ENCODE results near the gene SLC35B1.

DNA sequence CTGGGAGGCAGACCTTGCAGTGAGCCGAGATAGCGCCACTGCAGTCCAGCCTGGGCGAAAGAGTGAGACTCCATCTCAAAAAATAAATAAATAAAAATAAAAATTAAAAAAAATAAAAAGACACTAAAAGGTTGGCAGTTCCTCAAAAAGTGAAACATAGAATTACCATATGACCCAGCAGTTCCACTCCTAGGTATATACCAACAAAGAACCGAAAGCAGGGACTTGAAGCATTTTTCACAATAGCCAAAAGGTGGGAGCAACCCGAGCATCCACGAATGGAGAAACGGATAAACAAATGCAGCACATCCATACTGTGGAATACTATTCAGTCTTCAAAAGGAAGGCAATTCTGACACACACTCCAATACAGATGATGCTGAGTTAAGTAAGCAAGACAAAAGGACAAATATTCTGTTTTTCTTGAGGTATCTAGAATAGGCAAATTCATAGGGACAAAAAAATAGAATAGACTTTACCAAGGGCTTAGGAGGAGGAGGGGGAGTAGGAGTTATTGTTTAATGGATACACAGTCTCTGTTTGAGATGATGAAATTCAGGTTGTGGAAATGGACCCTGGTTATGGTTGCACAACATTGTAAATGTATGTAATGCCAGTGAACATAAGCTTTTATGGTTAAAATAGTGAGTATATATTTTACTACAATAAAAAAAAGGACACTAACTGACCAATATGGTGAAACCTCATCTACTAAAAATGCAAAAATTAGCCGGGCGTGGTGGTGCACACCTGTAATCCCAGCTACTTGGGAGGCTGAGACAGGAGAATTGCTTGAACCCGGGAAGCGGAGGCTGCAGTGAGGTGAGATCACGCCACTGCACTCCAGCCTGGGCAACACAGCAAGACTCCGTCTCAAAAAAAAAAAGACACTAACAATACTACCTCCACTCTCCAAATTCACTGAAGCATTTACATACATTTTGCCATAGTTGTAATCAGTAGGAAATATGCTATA, 27.0 kb upstream of the SLC35B1 start:
- TF ChIP-seq, protein P1, sequence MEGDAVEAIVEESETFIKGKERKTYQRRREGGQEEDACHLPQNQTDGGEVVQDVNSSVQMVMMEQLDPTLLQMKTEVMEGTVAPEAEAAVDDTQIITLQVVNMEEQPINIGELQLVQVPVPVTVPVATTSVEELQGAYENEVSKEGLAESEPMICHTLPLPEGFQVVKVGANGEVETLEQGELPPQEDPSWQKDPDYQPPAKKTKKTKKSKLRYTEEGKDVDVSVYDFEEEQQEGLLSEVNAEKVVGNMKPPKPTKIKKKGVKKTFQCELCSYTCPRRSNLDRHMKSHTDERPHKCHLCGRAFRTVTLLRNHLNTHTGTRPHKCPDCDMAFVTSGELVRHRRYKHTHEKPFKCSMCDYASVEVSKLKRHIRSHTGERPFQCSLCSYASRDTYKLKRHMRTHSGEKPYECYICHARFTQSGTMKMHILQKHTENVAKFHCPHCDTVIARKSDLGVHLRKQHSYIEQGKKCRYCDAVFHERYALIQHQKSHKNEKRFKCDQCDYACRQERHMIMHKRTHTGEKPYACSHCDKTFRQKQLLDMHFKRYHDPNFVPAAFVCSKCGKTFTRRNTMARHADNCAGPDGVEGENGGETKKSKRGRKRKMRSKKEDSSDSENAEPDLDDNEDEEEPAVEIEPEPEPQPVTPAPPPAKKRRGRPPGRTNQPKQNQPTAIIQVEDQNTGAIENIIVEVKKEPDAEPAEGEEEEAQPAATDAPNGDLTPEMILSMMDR (IDR thresholded peaks at IDR 0.05): no peak
- TF ChIP-seq POLR2A (IDR thresholded peaks at IDR 0.05): no peak
- no peak for TF ChIP-seq EP300 (IDR thresholded peaks at IDR 0.05; ENCODE audit: low read depth)
- TF ChIP-seq POLR2AphosphoS5 (IDR thresholded peaks at IDR 0.05): no peak
